SHP77 treated with DMSO at 0.1 percent for 48 hours (cell line): Measurements from ENCODE around the gene HSD3B7.
A peak's percentile ranks its signal among the peaks of the same experiment; 100 is the strongest.

ENCODE experiments used
- DNase-seq: peaks from one replicate; lab custom pipeline; 2025; lab: John Stamatoyannopoulos, UW

The HSD3B7 gene

DNA sequence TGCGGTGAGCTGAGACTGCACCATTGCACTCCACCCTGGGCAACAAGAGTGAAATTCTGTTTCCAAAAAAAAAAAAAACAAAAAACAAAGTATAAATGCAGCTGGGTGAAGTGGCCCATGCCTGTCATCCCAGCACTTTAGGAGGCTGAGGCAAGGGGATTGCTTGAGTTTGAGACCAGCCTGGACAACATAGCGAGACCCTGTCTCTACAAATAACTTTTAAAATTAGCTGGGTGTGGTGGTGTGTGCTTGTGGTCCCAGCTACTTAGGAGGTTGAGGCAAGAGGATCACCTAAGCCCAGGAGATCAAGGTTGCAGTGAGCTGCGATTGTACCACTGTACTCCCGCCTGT, 38.2 kb downstream of the HSD3B7 start:
- no peak for DNase-seq

DNA sequence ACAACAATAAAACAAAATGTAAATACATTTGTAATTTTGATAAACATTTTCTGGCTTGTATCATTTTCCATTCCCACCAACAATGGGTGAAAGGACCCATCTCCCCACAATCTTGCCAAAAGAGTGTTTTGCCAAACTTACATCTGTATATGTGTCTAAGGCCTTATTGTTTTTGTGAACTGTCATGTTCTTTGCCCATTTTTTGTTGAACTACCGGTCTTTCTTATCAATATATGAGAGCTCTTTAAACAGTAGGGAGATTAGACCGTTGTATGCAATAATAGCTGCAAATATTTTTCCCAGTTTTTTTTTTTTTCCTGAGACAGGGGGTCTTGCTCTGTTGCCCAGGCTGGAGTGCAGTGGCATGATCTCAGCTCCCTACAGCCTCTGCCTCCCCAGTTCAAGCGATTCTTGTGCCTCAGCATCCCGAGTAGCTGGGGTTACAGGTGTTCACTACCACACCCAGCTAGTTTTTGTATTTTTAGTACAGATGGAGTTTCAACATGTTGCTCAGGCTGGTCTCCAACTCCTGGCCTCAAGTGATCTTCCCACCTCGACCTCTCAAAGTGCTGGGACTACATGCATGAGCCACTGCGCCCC, 38.7 kb downstream of the HSD3B7 start:
- no peak for DNase-seq

DNA sequence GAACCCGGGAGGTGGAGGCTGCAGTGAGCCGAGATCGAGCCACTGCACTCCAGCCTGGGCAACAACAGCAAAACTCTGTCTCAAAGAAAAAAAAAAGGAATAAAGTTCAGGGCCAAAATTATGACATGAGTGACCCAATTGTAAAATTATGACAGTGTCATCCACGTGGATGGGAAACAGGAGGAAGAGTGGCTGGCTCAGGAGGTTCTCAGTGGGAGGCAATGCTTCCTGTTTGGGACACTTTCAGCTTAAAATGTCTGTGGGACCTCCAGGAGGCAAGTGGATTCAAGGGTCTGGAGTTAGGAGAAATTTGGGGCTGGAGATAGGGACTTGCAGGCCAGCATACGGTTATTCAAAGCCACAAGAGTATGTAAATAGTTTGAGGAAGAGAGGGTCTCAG, 40.3 kb downstream of the HSD3B7 start:
- DNase-seq: no peak

DNA sequence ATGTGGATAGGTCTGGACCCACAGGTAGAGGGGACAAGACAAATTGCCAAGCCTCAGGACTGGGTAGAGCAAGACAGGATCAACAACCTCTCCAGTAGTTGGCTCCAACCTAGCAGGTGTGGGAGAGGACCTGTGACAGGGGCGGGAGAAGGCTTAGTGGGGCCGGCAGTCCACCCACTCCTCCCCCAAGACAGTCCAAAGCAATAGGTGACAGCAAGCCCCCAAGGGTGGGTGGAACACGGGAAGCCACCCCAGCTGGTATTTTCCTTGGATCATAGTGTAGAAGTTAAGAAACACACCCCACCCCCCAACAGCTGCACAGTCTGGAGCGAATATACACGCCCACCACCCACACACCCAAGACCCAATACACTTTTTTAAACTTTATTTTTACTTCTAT, 44.3 kb downstream of the HSD3B7 start:
- no peak for DNase-seq

DNA sequence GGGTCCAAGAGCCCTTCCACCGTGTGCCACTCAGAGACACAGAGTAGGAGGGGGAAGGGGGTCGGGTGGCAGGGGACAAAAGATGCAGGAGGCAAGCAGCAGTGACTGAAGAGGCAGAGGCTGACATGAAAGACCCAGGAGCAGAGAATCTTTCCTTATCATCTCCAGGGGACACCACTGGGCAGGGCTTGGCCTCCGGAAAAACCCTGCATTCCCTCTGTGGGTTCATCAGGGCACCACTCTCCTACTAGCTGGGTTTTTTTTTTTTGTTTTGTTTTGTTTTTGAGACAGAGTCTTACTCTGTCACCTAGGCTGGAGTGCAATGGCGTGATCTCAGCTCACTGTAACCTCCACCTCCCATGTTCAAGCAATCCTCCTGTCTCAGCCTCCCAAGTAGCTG, 46.3 kb downstream of the HSD3B7 start:
- no peak for DNase-seq

DNA sequence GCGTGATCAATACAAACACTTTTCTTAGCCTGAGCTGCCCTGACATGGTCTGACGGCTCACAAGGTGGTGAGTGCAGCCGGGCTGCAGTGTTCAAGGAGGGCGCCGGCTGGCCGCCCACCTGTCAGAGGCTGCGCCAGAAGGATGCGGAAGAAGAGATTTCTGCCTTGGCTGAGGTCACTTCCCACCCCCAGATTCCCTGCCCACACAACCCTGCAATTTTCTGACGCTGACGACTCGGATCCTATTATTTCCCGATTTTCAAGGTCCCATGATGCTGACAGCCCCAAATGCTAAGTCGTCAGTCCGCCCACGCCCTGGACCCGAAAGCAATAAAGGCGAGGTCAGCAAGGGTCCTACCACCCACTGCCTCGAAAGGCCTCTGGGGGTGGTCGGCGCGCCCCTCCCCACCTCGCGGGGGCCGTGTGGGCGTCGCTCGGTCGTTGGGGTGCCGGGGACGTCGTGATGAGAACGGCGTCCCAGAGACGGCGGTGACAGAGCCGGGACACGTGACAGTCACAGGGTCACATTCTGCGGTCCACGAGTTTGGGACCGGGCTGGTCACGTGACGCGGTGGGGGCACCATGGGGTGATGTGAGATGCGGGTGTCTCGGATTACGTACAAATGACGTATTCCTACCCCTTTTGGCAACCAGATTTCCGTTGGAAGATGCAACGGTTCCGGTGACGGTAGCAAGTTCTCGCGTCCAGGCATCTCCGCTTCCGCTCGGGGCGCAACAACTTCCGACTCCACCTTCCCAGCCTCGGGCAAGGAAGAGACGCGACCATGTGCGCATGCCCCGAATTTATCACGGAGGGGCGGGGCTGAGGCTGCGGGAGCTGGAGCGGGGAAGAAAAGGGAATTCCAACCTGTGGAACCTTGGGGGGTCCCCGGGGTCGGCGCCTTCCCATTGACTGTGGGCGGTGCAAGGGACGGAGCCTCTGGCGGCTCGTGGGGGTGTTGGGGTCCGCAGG, 48.0 kb downstream of the HSD3B7 start, which contains the start of gene STX4:
STX4 (plus strand) TSS at position 823 of the 973 bp plus-strand sequence. CDS start 248 bp downstream, outside the sequence.
- DNase-seq: peak; percentile 86

DNA sequence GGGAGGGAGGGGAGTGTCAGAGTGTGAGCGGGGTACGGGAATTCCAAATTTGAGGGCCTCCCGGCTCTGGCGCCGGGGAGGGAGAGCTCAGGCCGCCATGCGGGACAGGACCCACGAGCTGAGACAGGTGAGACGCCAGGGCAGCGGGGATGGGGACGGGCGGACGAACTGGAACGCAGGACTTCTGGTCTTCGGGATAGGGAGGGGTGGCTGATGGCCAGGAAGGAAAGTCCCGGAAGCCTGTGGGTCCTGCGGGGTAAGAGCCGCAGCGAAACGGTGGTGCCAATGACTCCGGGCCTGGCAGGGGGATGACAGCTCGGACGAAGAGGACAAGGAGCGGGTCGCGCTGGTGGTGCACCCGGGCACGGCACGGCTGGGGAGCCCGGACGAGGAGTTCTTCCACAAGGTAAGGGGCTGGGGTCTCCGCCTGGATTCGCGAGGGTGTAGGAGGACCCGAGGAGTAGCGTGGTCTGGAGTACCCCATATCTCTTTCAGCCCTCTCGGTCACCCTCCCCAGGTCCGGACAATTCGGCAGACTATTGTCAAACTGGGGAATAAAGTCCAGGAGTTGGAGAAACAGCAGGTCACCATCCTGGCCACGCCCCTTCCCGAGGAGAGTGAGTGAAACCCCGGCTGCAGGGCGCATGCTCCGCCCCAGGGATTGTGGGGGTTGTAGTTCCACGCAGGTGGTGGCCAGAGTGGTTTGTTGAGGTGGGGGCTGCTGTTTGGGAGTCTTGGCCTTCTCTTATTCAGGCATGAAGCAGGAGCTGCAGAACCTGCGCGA, 48.9 kb downstream of the HSD3B7 start:
- DNase-seq: peak; percentile 71

DNA sequence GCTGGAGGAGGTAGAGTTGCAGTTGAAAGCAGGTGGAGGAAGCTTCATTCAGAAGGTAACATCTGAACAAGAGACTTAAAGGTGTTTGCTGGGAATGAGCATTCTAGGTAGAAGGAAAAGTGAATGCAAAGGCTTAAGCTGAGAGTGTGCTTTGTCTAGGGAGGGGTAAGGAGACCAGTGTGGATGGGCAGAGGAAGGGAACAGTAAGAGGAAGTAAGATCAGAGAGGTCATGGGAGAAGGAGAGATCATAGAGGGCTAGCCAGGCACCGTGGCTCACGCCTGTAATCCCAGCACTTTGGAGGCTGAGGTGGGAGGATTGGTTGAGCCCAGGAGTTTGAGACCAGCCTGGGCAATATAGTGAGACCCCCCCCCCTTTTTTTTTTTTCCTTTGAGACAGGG, 51.7 kb downstream of the HSD3B7 start:
- DNase-seq: no peak
